GM21737 (cell line): ENCODE measurements around the gene PHLDB1.
"Not testable (repeated sequence)": the region's sequence is repeated elsewhere in the genome, so short reads cannot be mapped to it uniquely, and the experiment has no call there.

Source experiments
- ATAC-seq: cut with Tn5 transposase; IDR thresholded peaks from one replicate; pipeline ENCODE4 v1.9.1; 2021; ENCODE audit warnings: mild to moderate bottlenecking, moderate library complexity; ENCODE audit not compliant: unreplicated experiment

PHLDB1 gene

DNA sequence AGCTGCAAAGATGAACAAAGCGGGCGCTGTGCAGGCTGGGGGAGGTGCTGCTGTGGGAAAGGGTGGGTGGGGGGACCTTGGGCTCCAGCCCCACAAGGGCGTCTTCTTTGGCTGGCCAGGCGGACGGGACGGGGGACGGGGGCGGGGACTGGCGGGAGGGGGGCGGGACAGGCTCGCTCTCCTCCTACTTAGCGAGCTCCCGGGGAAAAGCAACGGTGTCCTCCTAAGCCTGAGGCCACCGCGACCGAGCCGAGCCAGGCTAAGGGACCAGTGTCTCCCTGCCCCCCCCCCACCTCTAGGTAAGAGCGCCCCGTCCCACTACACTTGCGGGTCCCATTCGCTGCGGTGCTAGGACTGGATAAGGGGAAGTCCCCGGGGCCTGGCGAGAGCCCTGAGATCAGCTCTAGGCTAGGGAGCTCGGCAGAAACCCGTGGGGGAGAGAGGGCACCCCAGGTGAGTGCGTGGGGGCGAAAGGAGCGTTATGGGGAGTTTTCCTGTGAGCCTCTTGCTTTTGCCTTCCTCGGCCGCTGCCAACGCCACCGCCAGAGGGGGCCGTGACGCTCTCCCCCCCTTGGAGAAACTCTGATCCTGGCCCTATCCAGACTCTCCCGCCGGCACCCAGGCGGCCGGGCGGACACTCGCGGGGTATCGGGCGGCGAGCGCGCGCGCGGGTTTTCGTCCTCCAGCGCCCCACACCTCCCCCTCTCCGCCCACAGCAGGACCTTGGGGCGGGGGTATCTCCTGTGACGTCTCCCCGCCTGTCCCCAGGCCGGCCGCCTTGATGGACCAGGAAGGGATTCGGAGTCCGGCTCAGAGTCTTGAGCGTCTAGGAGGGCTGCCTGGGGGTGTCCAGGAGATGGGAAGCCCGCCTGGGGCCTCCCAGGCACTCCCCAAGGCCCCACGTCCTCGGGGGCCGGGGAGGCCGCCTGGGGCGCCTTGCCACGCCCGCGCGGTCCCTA, at the start of gene PHLDB1:
PHLDB1 (plus strand) TSS at position 215 of the 959 bp plus-strand sequence. CDS start 6,222 bp downstream, outside the sequence.
- no peak for ATAC-seq

GRCh38 chr11:118560806-118561205, 46.6 kb upstream of the PHLDB1 start:
- ATAC-seq: no peak

DNA sequence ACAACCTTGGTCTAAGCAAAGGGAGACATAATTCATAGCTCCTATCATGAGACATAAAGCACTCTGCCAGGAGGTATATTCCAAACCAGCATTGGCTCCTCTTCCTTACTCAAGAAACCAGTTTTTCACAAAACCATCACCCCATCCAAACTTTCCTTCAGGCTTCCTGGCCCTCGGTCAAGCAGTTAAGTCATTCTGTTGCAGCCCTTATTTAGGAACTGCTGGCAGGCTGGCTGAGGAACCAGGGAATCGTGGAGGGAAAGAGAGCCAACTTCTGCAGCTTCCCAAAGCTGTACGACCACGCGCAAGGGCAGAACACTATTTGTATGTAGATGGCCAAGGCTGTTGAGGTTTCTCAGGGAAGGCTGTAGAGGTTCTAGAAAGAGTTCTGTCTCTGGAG, 42.4 kb upstream of the PHLDB1 start:
- ATAC-seq: no peak

DNA sequence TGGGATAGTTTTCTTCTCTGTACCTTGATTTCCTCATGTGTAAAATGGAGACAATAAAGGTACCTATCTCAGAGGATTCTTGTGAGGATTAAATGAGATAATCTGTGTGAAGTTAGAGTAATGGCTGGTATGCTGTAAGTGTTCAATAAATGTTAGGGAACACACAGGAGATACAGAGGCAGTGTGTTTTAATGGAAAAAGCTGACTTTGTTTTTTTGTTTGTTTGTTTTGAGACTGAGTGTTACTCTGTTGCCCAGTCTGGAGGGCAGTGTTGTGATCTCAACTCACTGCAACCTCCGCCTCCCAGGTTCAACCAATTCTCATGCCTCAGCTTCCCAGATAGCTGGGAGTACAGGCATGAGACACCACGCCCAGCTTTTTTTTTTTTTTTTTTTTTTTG, 37.7 kb upstream of the PHLDB1 start:
- ATAC-seq: no peak

GRCh38 chr11:118570787-118571186, 36.6 kb upstream of the PHLDB1 start:
- ATAC-seq: no peak

DNA sequence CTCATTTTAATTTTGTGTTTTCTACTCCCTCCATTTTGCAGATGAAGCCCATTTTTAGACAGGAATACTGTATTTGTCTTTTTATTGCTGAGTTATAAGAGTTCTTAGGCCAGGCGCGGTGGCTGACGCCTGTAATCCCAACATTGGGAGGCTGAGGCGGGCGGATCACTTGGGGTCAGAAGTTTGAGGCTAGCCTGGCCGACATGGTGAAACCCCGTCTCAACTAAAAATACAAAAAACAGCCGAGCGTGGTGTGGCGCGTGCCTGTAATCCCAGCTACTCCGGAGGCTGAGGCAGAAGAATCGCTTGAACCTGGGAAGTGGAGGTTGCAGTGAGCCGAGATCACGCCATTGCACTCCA, 35.7 kb upstream of the PHLDB1 start:
- ATAC-seq: peak; percentile 5

DNA sequence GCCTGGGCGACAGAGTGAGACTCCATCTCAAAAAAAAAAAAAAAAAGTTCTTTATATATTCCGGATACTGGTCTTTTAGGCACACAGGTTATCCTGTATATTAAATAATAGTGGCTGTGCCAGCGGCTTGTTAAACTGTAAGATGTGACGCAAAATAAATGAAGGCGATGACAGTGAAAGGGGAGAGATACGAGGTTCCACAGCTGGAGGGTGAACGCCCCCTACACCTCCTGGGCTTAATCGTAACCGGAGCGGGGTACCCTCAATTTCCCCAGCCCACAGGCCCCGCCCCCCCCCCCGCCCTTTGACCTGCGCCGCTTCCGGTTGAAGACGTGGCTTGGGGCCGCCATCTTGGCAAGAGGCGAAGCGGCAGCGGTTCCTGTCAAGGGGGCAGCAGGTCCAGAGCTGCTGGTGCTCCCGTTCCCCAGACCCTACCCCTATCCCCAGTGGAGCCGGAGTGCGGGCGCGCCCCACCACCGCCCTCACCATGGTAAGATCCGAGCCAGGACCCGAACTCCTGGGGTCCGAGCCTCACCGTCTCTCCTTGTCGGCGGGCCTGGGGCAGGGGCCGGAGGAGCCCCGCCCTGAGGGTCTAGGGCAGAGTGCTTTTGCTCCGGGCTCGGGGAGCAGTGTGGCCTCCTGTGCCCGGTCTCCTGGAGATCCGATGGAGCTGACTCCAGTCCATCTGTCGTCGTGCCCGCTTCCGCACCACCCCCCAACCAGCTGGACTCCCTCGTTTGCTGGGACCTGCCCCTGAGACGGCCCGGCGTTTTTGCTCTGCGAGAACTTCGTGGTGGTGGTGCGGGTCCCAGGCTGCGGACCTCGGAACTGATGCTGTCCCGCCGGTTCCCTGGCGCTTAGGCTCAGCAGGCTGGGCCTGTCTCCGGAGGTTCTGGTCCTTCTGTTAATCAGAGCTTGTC, 35.1 kb upstream of the PHLDB1 start, which contains the start of gene ARCN1:
ARCN1 (plus strand) TSS at position 349 of the 920 bp plus-strand sequence; CDS start at position 488, 139 bp downstream.
- ATAC-seq: peak; percentile 73

DNA sequence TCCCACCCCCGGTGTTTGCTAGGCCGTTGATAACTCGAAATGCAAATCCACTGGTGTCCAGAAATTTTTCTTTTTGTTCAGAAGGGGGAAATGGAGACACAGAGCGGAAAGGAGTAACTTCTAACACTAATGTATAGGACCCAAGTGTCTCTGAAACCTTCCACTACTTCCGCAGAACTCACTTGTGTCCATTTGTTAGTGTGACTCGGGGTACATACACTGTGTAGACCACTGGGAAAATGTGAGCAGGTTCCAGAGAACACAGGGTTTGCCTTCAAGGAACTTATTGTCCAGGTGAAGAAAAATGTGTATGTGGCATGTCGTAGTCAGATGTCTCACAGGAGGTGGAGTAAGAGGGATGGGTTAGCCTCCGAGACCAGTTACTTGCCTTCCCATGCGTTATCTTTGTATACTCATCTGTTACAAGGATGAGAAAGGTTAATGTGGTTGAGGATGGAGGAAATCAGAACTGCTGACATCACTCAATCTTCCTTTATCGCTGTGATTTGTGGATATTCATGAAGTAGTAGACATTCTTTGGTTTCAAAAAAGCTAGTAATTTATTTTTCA, 34.3 kb upstream of the PHLDB1 start:
- peak; percentile 12 for ATAC-seq

GRCh38 chr11:118574636-118575035, 32.8 kb upstream of the PHLDB1 start:
- no peak for ATAC-seq

DNA sequence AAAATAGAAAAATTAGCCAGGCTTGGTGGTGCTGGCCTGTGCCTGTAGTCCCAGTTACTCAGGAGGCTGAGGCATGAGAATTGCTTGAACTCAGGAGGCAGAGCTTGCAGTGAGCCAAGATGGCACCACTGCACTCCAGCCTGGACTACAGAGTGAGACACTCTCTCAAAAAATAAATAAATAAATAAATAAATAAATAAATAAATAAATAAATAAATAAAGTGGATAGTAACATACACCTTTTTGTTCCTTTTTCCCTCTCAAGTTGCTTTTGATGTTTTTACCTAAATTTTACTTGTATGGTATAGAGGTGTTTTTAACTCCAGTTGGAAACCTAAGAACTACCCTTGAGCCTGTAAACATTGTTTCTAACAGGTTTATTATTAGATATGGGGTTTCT, 29.4 kb upstream of the PHLDB1 start:
- ATAC-seq: not testable (repeated sequence)

DNA sequence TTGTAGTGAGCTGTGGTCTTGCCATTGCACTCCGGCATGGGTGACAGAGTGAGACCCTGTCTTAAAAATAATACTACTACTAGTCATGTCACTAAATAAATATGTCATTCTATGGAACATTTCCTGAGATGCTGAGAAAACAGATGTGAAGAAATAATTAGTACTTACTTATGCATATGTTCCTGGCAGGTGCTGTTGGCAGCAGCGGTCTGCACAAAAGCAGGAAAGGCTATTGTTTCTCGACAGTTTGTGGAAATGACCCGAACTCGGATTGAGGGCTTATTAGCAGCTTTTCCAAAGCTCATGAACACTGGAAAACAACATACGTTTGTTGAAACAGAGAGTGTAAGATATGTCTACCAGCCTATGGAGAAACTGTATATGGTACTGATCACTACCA, 26.4 kb upstream of the PHLDB1 start:
- ATAC-seq: no peak

DNA sequence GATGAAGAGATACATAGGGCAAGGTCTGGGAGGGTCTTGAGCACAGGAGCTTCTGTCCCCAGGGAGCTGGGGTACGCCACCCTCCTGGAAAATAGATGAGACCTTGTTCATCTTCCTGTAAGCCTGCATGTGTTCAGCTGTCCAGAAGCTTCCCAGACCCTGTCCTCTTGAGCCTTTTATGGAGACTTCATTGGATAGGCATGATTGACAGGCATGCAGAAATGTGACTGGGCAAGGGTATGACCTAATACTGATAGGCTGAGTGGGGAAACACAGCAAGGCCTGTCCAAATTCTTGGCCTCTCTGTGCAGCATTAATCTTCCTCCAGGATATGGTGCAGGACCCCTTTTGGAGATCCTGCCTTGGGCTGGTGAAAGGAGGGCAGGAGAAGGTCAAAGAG, 19.5 kb upstream of the PHLDB1 start:
- no peak for ATAC-seq

DNA sequence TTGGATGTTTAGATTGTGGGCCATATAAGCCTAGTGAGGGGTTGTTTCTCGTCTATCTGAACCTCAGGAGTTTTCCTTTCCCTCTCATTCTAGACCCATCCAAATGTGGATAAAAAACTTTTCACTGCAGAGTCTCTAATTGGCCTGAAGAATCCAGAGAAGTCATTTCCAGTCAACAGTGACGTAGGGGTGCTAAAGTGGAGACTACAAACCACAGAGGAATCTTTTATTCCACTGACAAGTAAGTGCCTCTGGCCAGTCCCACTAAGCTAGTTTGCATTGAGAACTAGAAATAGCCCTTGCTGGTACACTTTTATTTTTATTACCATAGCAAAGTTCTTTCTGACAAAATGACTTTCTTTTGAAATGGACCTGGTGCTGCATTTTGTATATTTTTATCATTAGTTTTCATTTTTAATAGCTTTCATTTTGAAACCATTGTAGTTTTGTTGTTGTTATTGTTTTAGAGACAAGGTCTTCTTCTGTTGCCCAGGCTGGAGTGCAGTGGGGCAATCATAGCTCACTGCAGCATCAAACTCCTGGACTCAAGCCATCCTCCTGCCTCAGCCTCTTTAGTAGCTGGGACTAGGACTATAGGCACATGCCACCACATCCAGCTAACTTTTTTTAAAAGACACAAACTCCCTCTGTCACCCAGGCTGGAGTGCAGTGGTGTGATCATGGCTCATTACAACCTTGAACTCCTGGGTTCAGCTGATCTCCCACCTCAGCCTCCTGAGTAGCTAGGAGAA, 14.6 kb upstream of the PHLDB1 start:
- no peak for ATAC-seq

GRCh38 chr11:118594984-118595383, 12.4 kb upstream of the PHLDB1 start:
- ATAC-seq: not testable (repeated sequence)

DNA sequence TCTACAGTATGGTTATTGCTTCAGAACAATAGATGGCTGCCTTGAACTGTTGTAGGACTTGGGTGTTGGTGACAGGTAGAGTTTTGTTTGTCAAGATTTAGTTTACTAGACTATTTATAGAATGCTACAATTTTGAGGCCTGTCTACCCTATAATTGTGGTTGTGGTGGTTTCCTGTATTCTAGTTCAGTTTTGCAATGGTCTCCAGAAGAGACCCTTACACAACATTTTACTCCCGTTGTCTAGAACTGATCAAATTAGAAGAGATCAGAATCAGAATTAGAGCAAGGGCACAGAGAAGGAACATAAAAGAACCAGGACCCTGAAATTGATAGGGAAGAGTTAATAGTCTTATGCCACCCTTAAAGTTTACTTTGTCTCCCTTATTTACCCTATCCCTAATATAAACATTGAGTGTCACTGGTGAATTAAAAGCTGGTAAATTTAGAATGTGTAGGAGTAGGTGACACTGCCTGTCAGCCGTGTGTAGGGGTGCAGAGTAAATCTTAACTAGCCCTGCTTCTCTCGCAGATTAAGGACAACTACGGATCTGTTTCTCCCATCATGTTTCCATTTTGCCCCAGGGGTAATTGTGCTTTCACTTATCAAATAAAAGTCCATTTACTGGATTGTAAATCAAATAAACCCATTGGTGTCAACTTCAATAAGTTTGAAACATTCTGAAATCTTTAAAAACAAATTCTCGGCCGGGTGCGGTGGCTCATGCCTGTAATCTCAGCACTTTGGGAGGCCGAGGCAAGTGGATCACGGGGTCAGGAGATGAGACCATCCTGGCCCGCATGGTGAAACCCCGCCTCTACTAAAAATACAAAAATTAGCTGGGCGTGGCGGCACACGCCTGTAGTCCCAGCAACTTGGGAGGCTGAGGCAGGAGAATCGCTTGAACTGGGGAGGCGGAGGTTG, 10.9 kb upstream of the PHLDB1 start:
- ATAC-seq: no peak

DNA sequence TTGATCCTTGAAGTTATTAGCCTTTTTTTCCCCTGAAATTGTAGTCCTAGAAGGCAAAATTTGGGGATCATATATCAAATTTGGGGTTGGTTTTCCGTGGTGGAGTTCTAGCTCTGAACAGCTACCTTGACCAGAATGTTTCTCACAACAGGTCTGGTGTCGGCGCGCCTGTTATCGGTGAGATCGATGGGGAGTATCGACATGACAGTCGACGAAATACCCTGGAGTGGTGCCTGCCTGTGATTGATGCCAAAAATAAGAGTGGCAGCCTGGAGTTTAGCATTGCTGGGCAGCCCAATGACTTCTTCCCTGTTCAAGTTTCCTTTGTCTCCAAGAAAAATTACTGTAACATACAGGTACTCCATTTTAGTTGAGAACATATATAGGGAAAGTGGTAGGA, 9.9 kb upstream of the PHLDB1 start:
- no peak for ATAC-seq

- ATAC-seq: no peak
Observed at GRCh38 chr11:118602331-118602730, 5.1 kb upstream of the PHLDB1 start.

DNA sequence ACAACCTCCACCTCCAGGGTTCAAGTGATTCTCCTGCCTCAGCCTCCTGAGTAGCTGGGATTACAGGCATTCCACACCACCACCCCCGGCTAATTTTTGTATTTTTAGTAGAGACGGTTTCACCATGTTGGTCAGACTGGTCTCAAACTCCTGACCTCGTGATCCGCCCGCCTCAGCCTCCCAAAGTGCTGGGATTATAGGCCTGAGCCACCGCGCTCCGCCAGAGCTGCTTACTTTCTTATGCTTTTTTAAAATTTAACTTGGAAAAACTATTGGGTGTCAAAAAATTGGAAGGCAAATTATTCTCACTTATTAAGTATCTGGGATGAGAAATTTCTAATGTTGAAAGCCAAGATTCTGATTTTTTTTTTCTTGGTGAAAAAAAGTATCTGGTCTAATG, 3.7 kb upstream of the PHLDB1 start:
- not testable (repeated sequence) for ATAC-seq

DNA sequence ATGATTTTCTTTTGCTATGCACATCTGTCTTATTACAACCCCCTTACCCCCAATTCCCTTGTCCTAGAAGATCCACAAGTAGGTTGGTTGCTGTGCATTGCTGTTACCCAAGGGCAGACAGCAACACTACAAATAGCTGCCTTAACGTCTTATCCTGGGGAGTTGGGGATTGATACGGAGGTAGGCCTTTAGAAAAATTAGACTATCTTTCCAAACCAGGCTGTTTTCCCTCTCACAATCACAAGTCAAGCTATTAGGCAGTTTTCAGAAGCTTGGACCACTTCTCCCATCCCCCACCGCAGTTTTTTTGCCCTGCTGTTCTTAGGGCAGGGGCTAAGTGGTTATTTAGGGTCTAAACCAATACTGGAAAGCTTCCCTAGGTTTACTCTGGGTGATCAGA, 2.8 kb upstream of the PHLDB1 start:
- no peak for ATAC-seq
